ENCODE data around the gene KCNK3.

KCNK3 gene

DNA sequence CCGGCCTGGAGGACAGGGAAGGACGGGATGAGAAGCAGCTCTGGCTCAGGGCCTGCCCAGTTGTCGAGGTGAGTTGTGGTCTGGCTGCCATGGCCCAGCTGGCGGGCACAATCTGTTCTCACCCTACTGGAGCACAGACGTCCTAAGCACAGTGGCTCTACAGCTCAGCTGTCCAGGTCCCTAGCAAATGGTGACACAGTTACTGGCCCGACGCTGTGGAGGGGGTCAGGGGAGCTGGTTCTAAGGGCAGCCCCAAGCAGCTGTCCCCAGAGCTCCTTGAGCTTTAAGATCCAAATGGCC lies 32.9 kb downstream of the KCNK3 start:
- no peak overlapping the region for H3K4me3 ChIP-seq (ENCODE audit: low read depth, low read length)
- in situ Hi-C loops (cut with HindIII; ENCODE audit: low pct_ligation_motif_present, low sequenced_read_pairs), result no loop called here
- TF ChIP-seq, protein P1, sequence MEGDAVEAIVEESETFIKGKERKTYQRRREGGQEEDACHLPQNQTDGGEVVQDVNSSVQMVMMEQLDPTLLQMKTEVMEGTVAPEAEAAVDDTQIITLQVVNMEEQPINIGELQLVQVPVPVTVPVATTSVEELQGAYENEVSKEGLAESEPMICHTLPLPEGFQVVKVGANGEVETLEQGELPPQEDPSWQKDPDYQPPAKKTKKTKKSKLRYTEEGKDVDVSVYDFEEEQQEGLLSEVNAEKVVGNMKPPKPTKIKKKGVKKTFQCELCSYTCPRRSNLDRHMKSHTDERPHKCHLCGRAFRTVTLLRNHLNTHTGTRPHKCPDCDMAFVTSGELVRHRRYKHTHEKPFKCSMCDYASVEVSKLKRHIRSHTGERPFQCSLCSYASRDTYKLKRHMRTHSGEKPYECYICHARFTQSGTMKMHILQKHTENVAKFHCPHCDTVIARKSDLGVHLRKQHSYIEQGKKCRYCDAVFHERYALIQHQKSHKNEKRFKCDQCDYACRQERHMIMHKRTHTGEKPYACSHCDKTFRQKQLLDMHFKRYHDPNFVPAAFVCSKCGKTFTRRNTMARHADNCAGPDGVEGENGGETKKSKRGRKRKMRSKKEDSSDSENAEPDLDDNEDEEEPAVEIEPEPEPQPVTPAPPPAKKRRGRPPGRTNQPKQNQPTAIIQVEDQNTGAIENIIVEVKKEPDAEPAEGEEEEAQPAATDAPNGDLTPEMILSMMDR (IDR thresholded peaks at IDR 0.05; ENCODE audit: low read depth, low read length, missing control alignments), result no peak
- DNase-seq, result no peak
- H3K27me3 ChIP-seq (replicated peaks), result peaks cover 15% of the 10 kb centered on the region
- no peak overlapping the region for H3K27ac ChIP-seq
- H3K36me3 ChIP-seq (replicated peaks), result no peaks in the 10 kb centered on the region

DNA sequence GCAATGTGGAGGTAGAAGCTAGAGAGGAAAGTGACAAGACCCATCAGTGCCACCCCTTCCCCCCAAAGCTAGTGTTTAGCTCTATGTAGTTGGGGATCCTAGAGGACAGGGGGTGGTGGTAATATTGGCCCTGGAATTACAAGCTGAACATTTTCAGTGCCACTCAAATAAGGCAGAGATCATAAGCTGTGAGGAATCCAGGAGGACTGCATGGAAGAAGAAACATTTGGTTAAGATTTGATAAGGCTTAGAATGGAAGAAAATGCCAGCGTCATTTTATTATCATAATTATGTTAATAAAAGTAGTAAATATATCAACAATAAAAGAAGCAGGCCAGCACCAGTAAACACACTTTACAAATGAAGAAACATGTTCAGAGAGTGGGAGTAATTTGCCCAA lies 33.7 kb downstream of the KCNK3 start:
- TF ChIP-seq, protein P1 (IDR thresholded peaks at IDR 0.05; ENCODE audit: low read depth, low read length, missing control alignments), result no peak
- in situ Hi-C loops (cut with HindIII; ENCODE audit: low pct_ligation_motif_present, low sequenced_read_pairs), result no loop called here
- Histone ChIP-seq H3K4me3 (ENCODE audit: low read depth, low read length) (no peak overlapping the region), H3K36me3 (replicated peaks) (no peaks in the 10 kb centered on the region), H3K27me3 (replicated peaks) (peaks cover 15% of the 10 kb centered on the region), H3K27ac (no peak overlapping the region)
- no peak for DNase-seq

DNA sequence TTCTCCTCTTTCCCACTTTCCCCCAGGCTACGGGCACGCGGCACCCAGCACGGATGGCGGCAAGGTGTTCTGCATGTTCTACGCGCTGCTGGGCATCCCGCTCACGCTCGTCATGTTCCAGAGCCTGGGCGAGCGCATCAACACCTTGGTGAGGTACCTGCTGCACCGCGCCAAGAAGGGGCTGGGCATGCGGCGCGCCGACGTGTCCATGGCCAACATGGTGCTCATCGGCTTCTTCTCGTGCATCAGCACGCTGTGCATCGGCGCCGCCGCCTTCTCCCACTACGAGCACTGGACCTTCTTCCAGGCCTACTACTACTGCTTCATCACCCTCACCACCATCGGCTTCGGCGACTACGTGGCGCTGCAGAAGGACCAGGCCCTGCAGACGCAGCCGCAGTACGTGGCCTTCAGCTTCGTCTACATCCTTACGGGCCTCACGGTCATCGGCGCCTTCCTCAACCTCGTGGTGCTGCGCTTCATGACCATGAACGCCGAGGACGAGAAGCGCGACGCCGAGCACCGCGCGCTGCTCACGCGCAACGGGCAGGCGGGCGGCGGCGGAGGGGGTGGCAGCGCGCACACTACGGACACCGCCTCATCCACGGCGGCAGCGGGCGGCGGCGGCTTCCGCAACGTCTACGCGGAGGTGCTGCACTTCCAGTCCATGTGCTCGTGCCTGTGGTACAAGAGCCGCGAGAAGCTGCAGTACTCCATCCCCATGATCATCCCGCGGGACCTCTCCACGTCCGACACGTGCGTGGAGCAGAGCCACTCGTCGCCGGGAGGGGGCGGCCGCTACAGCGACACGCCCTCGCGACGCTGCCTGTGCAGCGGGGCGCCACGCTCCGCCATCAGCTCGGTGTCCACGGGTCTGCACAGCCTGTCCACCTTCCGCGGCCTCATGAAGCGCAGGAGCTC lies 35.4 kb downstream of the KCNK3 start:
- TF ChIP-seq, protein P1 (IDR thresholded peaks at IDR 0.05; ENCODE audit: low read depth, low read length, missing control alignments), result peak; percentile 14
- Histone ChIP-seq H3K4me3 (ENCODE audit: low read depth, low read length) (no peak overlapping the region), H3K27me3 (replicated peaks) (peaks cover 17% of the 10 kb centered on the region), H3K36me3 (replicated peaks) (no peaks in the 10 kb centered on the region), H3K27ac (no peak overlapping the region)
- DNase-seq, result no peak
- in situ Hi-C loops (cut with HindIII; ENCODE audit: low pct_ligation_motif_present, low sequenced_read_pairs), result no loop called here

DNA sequence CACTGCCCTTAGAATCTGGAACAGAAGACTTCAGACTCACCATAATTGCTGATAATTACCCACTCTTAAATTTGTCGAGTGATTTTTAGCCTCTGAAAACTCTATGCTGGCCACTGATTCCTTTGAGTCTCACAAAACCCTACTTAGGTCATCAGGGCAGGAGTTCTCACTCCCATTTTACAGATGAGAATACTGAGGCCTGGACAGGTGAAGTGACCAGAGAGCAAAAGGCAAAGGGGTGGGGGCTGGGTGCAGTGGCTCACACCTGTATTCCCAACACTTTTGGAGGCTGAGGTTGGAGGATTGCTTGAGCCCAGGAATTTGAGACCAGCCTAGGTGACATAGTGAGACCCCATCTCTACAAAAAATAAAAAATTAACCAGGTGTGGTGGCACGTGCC lies 36.8 kb downstream of the KCNK3 start:
- TF ChIP-seq, protein P1 (IDR thresholded peaks at IDR 0.05; ENCODE audit: low read depth, low read length, missing control alignments), result no peak
- H3K36me3 ChIP-seq (replicated peaks), result no peaks in the 10 kb centered on the region
- no peak for DNase-seq
- peaks cover 17% of the 10 kb centered on the region for H3K27me3 ChIP-seq (replicated peaks)
- H3K27ac ChIP-seq, result no peak overlapping the region
- in situ Hi-C loops (cut with HindIII; ENCODE audit: low pct_ligation_motif_present, low sequenced_read_pairs), result no loop called here
- no peak overlapping the region for H3K4me3 ChIP-seq (ENCODE audit: low read depth, low read length)

DNA sequence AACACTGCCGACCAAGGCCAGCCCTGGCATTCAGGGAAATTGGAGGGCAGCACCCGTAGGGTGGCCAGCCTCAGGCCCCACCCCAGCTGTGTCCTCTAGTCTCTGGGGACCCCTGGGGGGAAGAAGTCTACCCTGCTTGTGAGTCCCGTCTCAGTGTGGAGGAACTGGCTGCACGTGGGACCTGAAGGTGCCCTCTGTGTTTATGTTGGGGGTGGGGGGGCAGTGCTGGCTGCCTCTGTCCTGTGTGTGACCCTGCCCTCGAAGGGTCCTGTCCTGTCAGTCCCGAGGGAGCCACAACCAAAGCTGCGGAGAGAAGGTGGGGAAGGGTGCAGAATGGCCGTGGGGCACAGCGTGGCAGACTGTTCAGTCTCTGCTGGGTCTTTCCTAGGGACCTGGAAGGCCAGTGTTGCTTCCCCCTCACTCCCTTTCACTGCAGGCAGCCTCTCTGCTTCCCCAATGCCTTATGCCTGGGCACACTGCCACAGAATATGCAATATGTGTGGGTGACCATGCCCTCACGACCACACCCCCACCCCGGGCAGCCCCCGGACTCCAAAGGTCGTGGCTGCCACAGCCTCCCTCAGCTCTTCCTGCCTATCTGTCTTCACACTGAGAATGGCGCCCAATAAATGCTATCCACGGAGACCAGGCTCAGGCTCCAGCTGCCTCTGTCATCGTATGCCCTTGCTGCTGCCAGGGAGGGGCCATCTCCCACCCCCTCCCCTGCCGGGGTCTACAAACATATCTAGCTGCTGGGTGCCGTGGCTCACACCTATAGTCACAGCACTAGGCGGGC lies 38.2 kb downstream of the KCNK3 start:
- TF ChIP-seq, protein P1 (IDR thresholded peaks at IDR 0.05; ENCODE audit: low read depth, low read length, missing control alignments), result no peak
- H3K27me3 ChIP-seq (replicated peaks), result peaks cover 17% of the 10 kb centered on the region
- in situ Hi-C loops (cut with HindIII; ENCODE audit: low pct_ligation_motif_present, low sequenced_read_pairs), result no loop called here

More for the DNA sequence above, 38.2 kb downstream of the KCNK3 start:
- no peak for DNase-seq
- Histone ChIP-seq H3K36me3 (replicated peaks) (no peaks in the 10 kb centered on the region), H3K27ac (no peak overlapping the region), H3K4me3 (ENCODE audit: low read depth, low read length) (no peak overlapping the region)
